Myometrial cell (primary cell): ENCODE data around the gene TGFB1I1. TPM values are rescaled to one million over a fixed set of nuclear protein-coding genes. Genes with fewer than 3 reads are reported as not detected.

Source experiments
- total RNA-seq: library from RNA; depleted of rRNA; stranded (reverse); fragments of >200 nt; gene quantifications from 2 replicates; pipeline ENCODE4 v1.2.3, GENCODE V29; 2015

Gene TGFB1I1
- total RNA-seq = 137 and 162 TPM in 2 replicates

GRCh38 chr16:31471875-31472708 is at the start of gene TGFB1I1:
TSS of gene TGFB1I1 (plus strand) at chr16:31472152. CDS start at chr16:31472189, 37 bp downstream.

GRCh38 chr16:31428279-31428597 is 43.7 kb upstream of the TGFB1I1 start, which contains the start of gene COX6A2:
TSS of gene COX6A2 (minus strand) at chr16:31428360. CDS start at chr16:31428325, 35 bp downstream.

DNA sequence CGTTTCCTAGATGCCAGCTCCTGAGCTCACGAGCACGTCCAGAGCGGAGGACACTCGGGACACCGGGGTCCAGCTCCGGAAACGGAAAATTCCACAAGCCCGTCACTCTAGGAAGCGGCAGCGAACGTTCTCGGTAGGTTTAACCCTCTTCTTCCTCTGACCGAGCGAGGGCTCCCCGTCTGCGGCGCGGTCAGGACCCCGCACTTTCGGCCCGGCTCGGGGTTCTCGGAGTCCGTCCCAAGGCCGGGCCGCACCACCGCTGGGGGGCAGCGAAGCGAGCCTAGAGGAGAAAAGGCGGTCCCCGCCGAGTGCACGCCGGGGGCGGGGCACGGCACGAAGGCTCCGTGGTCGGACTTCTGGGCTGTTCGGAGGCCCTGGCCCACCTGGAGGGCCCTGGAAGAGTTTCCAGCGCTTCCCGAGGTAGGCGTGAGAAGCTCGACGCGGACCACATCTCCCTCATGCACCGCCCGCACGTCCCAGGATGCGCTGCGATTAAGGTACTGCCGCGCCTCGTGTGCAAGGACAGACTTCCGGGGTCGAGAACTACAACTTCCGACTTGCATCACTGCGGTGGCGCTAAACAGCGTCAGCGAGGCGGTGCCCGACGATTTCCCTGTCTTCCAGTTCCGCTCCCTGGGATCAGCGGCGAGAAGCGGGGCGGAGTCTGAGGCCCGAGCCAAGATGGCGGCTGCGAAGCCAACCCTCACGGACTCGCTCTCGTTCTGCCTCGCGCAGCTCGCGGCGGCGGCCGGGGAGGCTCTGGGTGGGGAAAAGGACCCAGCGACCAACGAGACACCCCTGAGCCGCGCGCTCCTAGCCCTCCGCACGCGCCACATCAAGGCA is 12.9 kb upstream of the TGFB1I1 start, which contains the start of gene ARMC5:
ARMC5 (plus strand) TSS at position 658 of the 843 bp plus-strand sequence; CDS start at position 682, 24 bp downstream.

DNA sequence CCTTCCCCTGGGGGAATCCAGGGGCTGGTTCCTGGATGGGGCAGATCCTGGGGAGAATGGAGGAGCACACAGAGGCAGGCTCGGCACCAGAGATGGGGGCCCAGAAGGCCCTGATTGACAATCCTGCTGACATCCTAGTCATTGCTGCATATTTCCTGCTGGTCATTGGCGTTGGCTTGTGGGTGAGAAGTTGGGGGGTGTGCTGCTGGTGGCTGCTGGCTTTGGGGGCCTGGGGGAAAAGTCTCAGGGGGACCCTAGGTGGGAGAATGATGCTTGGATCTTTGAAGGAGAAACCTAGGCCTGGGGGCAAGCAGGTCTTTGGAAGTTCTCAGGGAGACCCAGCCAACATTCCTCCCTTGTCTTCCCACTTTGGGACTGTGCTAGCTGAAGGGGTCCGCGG is 11.1 kb downstream of the TGFB1I1 start, which contains the start of gene SLC5A2:
SLC5A2 (plus strand) TSS at position 43 of the 400 bp plus-strand sequence; CDS start at position 57, 14 bp downstream.

GRCh38 chr16:31507929-31508705 is 36.2 kb downstream of the TGFB1I1 start, which contains the start of gene RUSF1:
TSS of gene RUSF1 (minus strand) at chr16:31508391. CDS start at chr16:31508373, 18 bp downstream.

Other genes starting within 250 kb of the TGFB1I1 start
- not detected in 2 replicates for gene ITGAM, start 212.2 kb upstream of the TGFB1I1 start, total RNA-seq
- 0.86 and 1.9 TPM in 2 replicates for gene ITGAX, start 117.0 kb upstream of the TGFB1I1 start, total RNA-seq
- gene ITGAD, start 78.8 kb upstream of the TGFB1I1 start, total RNA-seq = not detected in 2 replicates
- gene COX6A2, start 43.8 kb upstream of the TGFB1I1 start, total RNA-seq = not detected in 2 replicates
- gene ZNF843, start 29.4 kb upstream of the TGFB1I1 start, total RNA-seq = 0.29 and 0.71 TPM in 2 replicates
- gene ARMC5, start 12.7 kb upstream of the TGFB1I1 start, total RNA-seq = 7.6 and 8.4 TPM in 2 replicates
- not detected in 2 replicates for gene SLC5A2, start 11.0 kb downstream of the TGFB1I1 start, total RNA-seq
- 66.6 and 92.8 TPM in 2 replicates for gene RUSF1, start 36.2 kb downstream of the TGFB1I1 start, total RNA-seq
- not detected in 2 replicates for gene AHSP, start 55.7 kb downstream of the TGFB1I1 start, total RNA-seq